ENCODE measurements around the gene CLDN2.

- TF ChIP-seq, protein P1, sequence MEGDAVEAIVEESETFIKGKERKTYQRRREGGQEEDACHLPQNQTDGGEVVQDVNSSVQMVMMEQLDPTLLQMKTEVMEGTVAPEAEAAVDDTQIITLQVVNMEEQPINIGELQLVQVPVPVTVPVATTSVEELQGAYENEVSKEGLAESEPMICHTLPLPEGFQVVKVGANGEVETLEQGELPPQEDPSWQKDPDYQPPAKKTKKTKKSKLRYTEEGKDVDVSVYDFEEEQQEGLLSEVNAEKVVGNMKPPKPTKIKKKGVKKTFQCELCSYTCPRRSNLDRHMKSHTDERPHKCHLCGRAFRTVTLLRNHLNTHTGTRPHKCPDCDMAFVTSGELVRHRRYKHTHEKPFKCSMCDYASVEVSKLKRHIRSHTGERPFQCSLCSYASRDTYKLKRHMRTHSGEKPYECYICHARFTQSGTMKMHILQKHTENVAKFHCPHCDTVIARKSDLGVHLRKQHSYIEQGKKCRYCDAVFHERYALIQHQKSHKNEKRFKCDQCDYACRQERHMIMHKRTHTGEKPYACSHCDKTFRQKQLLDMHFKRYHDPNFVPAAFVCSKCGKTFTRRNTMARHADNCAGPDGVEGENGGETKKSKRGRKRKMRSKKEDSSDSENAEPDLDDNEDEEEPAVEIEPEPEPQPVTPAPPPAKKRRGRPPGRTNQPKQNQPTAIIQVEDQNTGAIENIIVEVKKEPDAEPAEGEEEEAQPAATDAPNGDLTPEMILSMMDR (conservative IDR thresholded peaks at IDR 0.05 in 1 of 2, IDR thresholded peaks at IDR 0.05 in 1 of 2; ENCODE audit: extremely low read depth in 1 of 2, insufficient read depth in 1 of 2, low read depth in 1 of 2, low read length in 2 of 2) = no peak
- TF ChIP-seq EZH2 (IDR thresholded peaks at IDR 0.05; ENCODE audit: borderline replicate concordance, low read length) = no peak
Observed at GRCh38 chrX:106932960-106933537, 12.8 kb downstream of the CLDN2 start.
